ACC112 (cell line): ENCODE data around the gene TEX19.
"Not testable (repeated sequence)": the region's sequence is repeated elsewhere in the genome, so short reads cannot be mapped to it uniquely, and the experiment has no call there.

Source experiments
- H2AFZ ChIP-seq: fragments of 200-600 bp; sonication (generic); one replicate; pipeline ENCODE4 v1.6.0; 2017; ENCODE audit warnings: antibody characterized with exemption, low read length; ENCODE audit not compliant: unreplicated experiment
- H3K27ac ChIP-seq: fragments of 200-600 bp; sonication (generic); 2 replicates; pipeline ENCODE4 v1.5.1; 2014; ENCODE audit warnings: low read depth, mild to moderate bottlenecking, antibody characterized with exemption, low read length, moderate library complexity
- H3K27me3 ChIP-seq: fragments of 200-600 bp; sonication (generic); 2 replicates; pipeline ENCODE4 v1.6.1; 2014; ENCODE audit warnings: mild to moderate bottlenecking, antibody characterized with exemption, low read length, moderate library complexity, mixed read lengths; ENCODE audit not compliant: insufficient read depth
- H3K36me3 ChIP-seq: fragments of 200-600 bp; sonication (generic); 2 replicates; pipeline ENCODE4 v1.6.1; 2016; ENCODE audit warnings: mild to moderate bottlenecking, antibody characterized with exemption, low read length, moderate library complexity, mixed read lengths; ENCODE audit not compliant: insufficient read depth
- H3K4me1 ChIP-seq: fragments of 200-600 bp; sonication (generic); one replicate; pipeline ENCODE4 v1.6.1; 2016; ENCODE audit warnings: low read length, mixed read lengths; ENCODE audit not compliant: insufficient read depth, unreplicated experiment, control insufficient read depth
- H3K4me3 ChIP-seq: fragments of 200-600 bp; sonication (generic); 2 replicates; pipeline ENCODE4 v1.5.1; 2014; ENCODE audit warnings: mild to moderate bottlenecking, low read depth, low read length
- H3K79me2 ChIP-seq: fragments of 200-600 bp; sonication (generic); one replicate; pipeline ENCODE4 v1.6.0; 2016; ENCODE audit warnings: low read length; ENCODE audit not compliant: control insufficient read depth, unreplicated experiment, insufficient read depth

TEX19 gene

DNA sequence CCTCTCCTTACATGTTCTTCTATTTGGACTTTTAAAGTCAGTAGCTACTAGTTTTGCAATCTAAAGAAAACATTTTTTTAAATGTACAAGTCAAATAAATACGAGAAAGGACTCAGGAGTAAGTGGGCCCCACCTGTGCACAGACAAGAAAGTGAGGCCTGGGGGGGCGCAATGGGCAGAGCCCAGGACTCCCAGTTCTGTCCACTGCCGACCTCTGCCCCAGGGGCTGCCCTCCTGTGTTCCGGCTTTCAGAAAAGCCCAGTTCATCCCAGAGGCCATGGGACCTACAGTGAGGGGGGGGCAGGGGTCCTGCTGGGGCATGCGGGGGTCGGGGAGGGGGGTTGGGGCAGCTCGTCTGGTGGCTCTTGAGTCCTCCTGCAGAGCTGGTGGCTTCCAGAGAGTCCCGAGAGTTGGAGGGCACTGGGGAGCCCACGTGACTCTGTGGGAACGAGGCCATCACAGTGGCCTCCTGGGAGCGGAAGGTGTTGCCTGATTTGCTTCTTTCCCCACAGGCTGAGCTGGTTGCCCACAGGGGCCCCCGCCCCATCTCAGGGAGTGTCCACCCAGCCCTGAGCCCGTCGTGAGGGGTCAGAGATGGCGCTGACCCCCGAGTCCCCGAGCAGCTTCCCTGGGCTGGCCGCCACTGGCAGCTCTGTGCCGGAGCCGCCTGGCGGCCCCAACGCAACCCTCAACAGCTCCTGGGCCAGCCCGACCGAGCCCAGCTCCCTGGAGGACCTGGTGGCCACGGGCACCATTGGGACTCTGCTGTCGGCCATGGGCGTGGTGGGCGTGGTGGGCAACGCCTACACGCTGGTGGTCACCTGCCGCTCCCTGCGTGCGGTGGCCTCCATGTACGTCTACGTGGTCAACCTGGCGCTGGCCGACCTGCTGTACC is 14.9 kb downstream of the TEX19 start:
- no peak overlapping the region for H2AFZ ChIP-seq

DNA sequence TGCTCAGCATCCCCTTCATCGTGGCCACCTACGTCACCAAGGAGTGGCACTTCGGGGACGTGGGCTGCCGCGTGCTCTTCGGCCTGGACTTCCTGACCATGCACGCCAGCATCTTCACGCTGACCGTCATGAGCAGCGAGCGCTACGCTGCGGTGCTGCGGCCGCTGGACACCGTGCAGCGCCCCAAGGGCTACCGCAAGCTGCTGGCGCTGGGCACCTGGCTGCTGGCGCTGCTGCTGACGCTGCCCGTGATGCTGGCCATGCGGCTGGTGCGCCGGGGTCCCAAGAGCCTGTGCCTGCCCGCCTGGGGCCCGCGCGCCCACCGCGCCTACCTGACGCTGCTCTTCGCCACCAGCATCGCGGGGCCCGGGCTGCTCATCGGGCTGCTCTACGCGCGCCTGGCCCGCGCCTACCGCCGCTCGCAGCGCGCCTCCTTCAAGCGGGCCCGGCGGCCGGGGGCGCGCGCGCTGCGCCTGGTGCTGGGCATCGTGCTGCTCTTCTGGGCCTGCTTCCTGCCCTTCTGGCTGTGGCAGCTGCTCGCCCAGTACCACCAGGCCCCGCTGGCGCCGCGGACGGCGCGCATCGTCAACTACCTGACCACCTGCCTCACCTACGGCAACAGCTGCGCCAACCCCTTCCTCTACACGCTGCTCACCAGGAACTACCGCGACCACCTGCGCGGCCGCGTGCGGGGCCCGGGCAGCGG is 15.7 kb downstream of the TEX19 start:
- H3K4me1 ChIP-seq = no peaks in the 10 kb centered on the region
- H3K4me3 ChIP-seq = no peak overlapping the region
- H3K27me3 ChIP-seq = peaks cover 51% of the 10 kb centered on the region
- no peaks in the 10 kb centered on the region for H3K36me3 ChIP-seq
- no peaks in the 10 kb centered on the region for H3K79me2 ChIP-seq
- H3K27ac ChIP-seq = no peak overlapping the region
- H2AFZ ChIP-seq = no peak overlapping the region

More for the DNA sequence above, 14.9 kb downstream of the TEX19 start:
- H3K36me3 ChIP-seq = no peaks in the 10 kb centered on the region
- H3K27ac ChIP-seq = no peak overlapping the region
- no peaks in the 10 kb centered on the region for H3K4me1 ChIP-seq
- no peak overlapping the region for H3K4me3 ChIP-seq
- no peaks in the 10 kb centered on the region for H3K79me2 ChIP-seq
- peaks cover 57% of the 10 kb centered on the region for H3K27me3 ChIP-seq

DNA sequence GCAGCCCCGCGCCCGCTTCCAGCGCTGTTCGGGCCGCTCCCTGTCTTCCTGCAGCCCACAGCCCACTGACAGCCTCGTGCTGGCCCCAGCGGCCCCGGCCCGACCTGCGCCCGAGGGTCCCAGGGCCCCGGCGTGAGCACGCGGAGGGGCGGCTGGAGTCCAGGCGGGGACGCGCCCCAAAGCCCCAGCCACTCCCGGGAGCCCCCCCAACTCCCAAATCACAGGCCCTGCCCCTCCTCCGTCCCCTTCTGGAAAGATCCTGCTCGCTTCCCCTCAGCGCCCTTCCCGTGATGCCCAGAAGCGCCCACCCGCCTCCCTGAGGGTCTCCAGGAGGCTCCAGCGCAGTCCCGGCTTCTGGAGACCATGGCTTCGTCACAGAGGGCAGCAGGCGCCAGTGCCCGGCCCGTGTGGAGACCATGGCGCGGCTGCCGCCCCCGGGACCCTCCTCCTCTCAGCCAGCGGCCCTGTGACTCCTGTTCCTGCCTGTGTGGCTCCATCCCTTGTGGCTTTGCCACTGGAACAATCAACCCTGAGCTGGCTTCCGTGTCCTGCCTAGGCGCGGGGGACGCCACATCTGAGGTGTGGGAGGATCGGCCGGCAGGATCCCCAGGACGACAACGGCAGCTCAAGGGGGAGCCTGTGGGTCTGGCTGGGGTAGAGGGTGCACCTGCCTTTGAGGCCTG is 16.5 kb downstream of the TEX19 start:
- H3K27ac ChIP-seq = no peak overlapping the region
- no peak overlapping the region for H3K4me3 ChIP-seq
- H3K4me1 ChIP-seq = no peaks in the 10 kb centered on the region
- no peaks in the 10 kb centered on the region for H3K36me3 ChIP-seq
- peaks cover 49% of the 10 kb centered on the region for H3K27me3 ChIP-seq
- no peaks in the 10 kb centered on the region for H3K79me2 ChIP-seq
- no peak overlapping the region for H2AFZ ChIP-seq

DNA sequence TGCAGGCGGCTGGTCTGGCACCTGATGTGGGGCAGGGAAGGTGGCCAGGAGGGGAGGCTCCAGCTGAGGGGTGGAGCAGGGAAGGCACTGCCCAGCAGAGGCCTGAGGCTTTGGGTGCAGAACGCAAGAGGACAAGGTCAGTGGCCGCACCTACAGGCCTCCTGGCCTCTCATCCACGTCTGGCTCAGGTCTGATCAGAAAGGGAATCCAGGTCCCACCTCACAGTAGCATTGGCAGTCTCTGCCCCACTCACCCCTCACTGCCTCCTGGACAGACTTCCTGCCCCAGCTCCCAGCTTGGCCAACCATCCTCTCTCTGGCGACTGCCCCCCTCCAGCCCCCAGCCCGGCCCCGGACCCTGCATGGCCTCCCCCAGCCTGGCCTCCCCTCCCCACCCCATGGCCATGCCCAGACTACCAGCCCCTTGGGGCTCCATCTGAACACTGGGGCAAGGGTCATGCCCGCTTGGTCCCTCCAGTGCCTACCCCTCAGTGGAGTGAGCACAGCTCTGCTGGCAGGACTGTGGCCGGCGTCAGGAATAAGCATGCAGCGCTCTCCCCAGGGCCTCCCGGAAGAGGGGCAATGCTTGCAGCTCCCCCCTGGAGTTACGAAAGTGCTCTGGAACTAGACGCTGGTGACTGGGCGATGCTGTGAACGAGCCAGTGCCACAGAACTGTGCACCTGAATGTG is 17.1 kb downstream of the TEX19 start:
- no peaks in the 10 kb centered on the region for H3K79me2 ChIP-seq
- no peak overlapping the region for H3K4me3 ChIP-seq
- no peaks in the 10 kb centered on the region for H3K4me1 ChIP-seq
- H3K27me3 ChIP-seq = peaks cover 43% of the 10 kb centered on the region
- no peaks in the 10 kb centered on the region for H3K36me3 ChIP-seq
- H2AFZ ChIP-seq = no peak overlapping the region
- no peak overlapping the region for H3K27ac ChIP-seq

DNA sequence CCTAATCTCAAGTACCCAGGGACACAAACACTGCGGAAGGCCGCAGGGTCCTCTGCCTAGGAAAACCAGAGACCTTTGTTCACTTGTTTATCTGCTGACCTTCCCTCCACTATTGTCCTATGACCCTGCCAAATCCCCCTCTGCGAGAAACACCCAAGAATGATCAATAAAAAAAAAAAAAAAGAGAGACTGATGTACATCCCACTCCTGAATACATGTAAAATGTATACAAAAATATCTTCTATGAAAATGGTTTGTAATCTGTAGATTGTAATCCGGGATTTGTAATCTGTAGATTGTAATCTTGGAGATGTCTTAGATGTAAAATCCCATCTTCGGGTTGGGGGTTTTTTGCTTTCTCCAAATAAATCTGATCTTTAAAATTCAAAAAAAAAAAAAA is 18.2 kb downstream of the TEX19 start:
- H3K79me2 ChIP-seq, H2AFZ ChIP-seq, H3K4me3 ChIP-seq, H3K27ac ChIP-seq, H3K36me3 ChIP-seq, H3K4me1 ChIP-seq: not testable (repeated sequence)
- peaks cover 32% of the 10 kb centered on the region for H3K27me3 ChIP-seq

DNA sequence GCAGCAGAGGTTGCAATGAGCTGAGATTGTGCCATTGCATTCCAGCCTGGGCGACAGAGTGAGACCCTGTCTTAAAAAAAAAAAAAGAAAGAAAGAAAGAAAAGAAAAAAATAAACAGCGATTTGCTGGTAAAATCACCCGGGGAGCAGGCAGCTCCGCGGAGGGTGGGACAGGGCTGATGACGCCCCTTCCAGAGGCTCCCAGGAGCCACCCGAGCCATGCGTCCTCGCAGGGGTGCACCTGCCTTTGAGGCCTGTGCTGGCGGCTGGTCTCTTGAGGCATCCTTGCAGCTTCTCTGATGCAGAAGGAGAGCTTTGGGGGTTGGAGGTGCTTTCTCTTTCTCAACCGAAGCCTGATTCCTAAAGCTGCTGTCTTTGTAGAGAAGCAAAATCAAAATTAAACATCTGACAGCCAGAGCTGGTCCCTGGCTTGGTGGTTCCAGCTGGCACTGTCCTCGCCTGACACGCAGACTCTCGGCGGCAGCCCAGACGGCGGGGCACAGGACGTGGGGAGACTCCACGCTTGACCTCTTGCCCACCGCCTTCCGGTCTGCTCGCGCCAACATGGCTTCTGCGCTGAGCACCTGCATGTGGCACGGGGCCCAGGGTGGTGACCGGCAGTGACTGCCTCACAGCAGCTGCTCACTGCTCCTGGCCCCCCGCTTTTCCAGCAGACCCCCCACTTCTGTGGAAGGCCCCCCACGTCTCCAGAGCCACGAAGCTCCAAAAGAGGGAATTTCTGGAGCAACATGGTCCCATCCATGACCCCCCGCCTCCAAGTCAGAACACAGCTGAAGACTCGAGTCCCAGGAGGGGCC is 19.1 kb downstream of the TEX19 start:
- no peaks in the 10 kb centered on the region for H3K36me3 ChIP-seq
- H3K4me1 ChIP-seq = no peaks in the 10 kb centered on the region
- H3K79me2 ChIP-seq = no peaks in the 10 kb centered on the region
- no peak overlapping the region for H2AFZ ChIP-seq
- H3K27ac ChIP-seq = no peak overlapping the region
- H3K4me3 ChIP-seq = no peak overlapping the region
- H3K27me3 ChIP-seq = peaks cover 24% of the 10 kb centered on the region

DNA sequence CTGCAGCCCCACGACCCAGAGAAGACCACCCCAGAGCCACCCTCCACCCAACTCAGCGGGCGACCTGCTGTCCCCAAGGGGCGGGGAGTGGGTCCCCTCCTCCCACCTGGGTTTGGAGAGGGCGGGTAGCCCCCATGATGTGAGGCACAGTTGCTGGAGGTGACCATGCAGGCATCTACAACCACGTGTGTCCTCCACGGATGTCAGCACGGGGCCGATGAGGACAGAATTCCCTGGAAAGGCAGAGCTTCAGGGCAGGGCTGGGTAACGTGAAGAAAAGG is 19.6 kb downstream of the TEX19 start:
- no peak overlapping the region for H3K4me3 ChIP-seq

DNA sequence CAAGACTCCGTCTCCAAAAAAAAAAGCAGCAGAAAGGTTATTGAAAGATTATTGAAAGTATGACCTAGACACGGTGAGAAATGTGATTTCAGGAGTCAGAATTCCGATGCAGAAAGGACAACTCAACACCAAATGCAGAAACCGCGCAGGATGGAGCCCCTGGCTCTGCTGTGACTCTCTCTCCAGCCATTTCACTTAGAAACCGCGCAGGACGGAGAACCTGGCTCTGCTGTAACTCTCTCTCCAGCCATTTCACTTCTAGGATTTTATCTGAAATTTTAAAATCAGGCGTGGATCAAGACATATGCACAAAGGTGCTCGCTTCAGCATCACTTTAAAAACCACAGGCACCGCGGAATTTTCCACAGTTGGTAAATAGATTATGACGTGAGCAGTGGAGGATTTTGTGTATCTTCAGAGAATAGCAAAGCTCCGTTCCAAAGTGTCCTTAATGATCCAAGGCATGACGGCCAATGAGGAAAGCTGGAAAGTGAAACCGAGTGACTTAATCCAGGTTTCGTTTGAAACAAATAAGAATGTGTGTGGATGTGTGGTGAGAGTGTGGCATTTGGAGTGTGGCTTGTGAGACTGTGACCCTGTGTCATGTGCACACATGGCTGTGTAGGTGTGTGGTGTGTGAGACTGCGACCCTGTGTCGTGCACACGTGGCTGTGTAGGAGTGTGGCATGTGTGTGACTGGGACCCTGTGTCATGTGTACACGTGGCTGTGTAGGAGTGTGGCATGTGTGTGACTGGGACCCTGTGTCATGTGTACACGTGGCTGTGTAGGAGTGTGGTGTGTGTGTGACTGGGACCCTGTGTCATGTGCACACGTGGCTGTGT is 22.0 kb downstream of the TEX19 start:
- H3K36me3 ChIP-seq = no peaks in the 10 kb centered on the region
- H3K4me3 ChIP-seq = peak overlapping the region; percentile 67
- no peak overlapping the region for H3K27ac ChIP-seq
- H3K27me3 ChIP-seq = no peaks in the 10 kb centered on the region
- peaks cover 15% of the 10 kb centered on the region for H3K4me1 ChIP-seq
- no peaks in the 10 kb centered on the region for H3K79me2 ChIP-seq
- peak overlapping the region; percentile 5 for H2AFZ ChIP-seq

More for the DNA sequence above, 19.6 kb downstream of the TEX19 start:
- H3K27me3 ChIP-seq = peaks cover 19% of the 10 kb centered on the region
- H3K36me3 ChIP-seq = no peaks in the 10 kb centered on the region
- H3K79me2 ChIP-seq = no peaks in the 10 kb centered on the region
- no peak overlapping the region for H3K27ac ChIP-seq
- H2AFZ ChIP-seq = no peak overlapping the region
- no peaks in the 10 kb centered on the region for H3K4me1 ChIP-seq

DNA sequence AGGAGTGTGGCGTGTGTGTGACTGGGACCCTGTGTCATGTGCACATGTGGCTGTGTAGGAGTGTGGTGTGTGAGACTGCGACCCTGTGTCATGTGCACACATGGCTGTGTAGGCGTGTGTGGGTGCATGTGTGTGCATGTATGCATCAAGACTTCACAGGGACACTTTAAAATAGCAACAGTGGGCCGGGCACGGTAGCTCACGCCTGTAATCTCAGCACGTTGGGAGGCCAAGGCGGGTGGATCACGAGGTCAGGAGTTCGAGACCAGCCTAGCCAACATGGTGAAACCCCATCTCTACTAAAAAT is 22.6 kb downstream of the TEX19 start:
- not testable (repeated sequence) for H3K27me3 ChIP-seq, H3K36me3 ChIP-seq, H2AFZ ChIP-seq, H3K27ac ChIP-seq, H3K79me2 ChIP-seq
- Histone ChIP-seq H3K4me1 (peaks cover 15% of the 10 kb centered on the region), H3K4me3 (peak overlapping the region; percentile 67)
